HepG2 (cell line): ENCODE measurements around the gene CLDN24. TPM values are rescaled to one million over a fixed set of nuclear protein-coding genes. Genes with fewer than 3 reads are reported as not detected.
A peak's percentile ranks its signal among the peaks of the same experiment; 100 is the strongest.

ENCODE experiments used
- ATAC-seq: fragments of 200-7000 bp; cut with Tn5 transposase; 3 replicates; pipeline ENCODE4 v1.9.1; 2020; ENCODE audit warnings: mild to moderate bottlenecking, moderate library complexity
- BruUV-seq: library from RNA; stranded (reverse); fragments of 400-500 nt; replicated peaks from 2 replicates; lab custom pipeline; 2021; lab: Mats Ljungman, UMichigan
- CTCF ChIA-PET: fragments of 300-600 bp; formaldehyde crosslinking; extraction: SDS; loops from one replicate; lab custom pipeline; 2021; ENCODE audit warnings: low total read pairs, inconsistent platforms, low intra/inter-chr PET ratio; lab: Yijun Ruan, JAX
- POLR2A ChIA-PET: fragments of 350-600 bp; sonication (Branson Sonifier 250); formaldehyde crosslinking; loops from one replicate; lab custom pipeline; 2020; ENCODE audit warnings: antibody characterized with exemption, inconsistent platforms; lab: Yijun Ruan, JAX
- DNase-seq: peaks from one replicate; pipeline ENCODE4 v3.0.0-alpha.2; 2015; ENCODE audit warnings: low spot score
- FAIRE-seq: peaks from 3 replicates; lab custom pipeline; 2011; peaks lifted over from hg19 to GRCh38; lab: Jason Lieb, UNC
- H2AFZ ChIP-seq: one replicate; pipeline ENCODE4 v1.6.1; 2011; ENCODE audit warnings: low read length, inconsistent platforms
- H3K27ac ChIP-seq: fragments of 300-600 bp; 3 replicates; pipeline ENCODE4 v1.8.0; 2011; ENCODE audit warnings: mixed run types, mild to moderate bottlenecking, mixed read lengths, low read length, inconsistent platforms; ENCODE audit not compliant: insufficient read depth; ENCODE audit errors: extremely low read length
- H3K27me3 ChIP-seq, 2 experiments: fragments of 200-600 bp in 1 of 2; 2 replicates in 1 of 2; 3 replicates in 1 of 2; pipeline versions ENCODE4 v1.6.0 to v1.8.0; 2011; ENCODE audit warnings: low read length in 2 of 2, mild to moderate bottlenecking in 2 of 2, moderate library complexity in 2 of 2, inconsistent platforms in 1 of 2; ENCODE audit not compliant: insufficient read depth in 2 of 2, control insufficient read depth in 1 of 2
- H3K36me3 ChIP-seq, 2 experiments: fragments of 200-600 bp in 1 of 2; replicated peaks in 1 of 2; 2 replicates in 1 of 2; 3 replicates in 1 of 2; pipeline versions ENCODE4 v1.5.1 to v1.8.0; 2011; ENCODE audit warnings: low read length in 2 of 2, inconsistent platforms in 1 of 2; ENCODE audit not compliant: insufficient read depth in 2 of 2, control insufficient read depth in 1 of 2
- H3K4me1 ChIP-seq: 2 replicates; pipeline ENCODE4 v1.5.1; 2012; ENCODE audit warnings: low read length, inconsistent platforms; ENCODE audit not compliant: insufficient read depth
- H3K4me2 ChIP-seq: 2 replicates; pipeline ENCODE4 v1.6.0; 2011; ENCODE audit warnings: low read depth, low read length, inconsistent platforms
- H3K4me3 ChIP-seq, 3 experiments: fragments of 200-600 bp in 1 of 3; sonication (generic), shearing (Covaris generic) in 1 of 3; replicated peaks in 1 of 3; 2 replicates each; pipeline ENCODE4 v1.5.1; 2011 to 2016; ENCODE audit warnings: low read length in 3 of 3, inconsistent platforms in 2 of 3, low read depth in 2 of 3, mild to moderate bottlenecking in 2 of 3, control low read depth in 1 of 3, mixed read lengths in 1 of 3; ENCODE audit not compliant: insufficient read depth in 1 of 3
- H3K79me2 ChIP-seq: one replicate; pipeline ENCODE4 v1.6.1; 2011; ENCODE audit warnings: low read length, inconsistent platforms; ENCODE audit not compliant: insufficient read depth
- H3K9ac ChIP-seq: 2 replicates; pipeline ENCODE4 v1.6.0; 2011; ENCODE audit warnings: mild to moderate bottlenecking, low read depth, low read length, inconsistent platforms; ENCODE audit not compliant: insufficient read depth
- H3K9me3 ChIP-seq: 2 replicates; pipeline ENCODE4 v1.5.1; 2012; ENCODE audit warnings: mild to moderate bottlenecking, low read length
- H4K20me1 ChIP-seq: 2 replicates; pipeline ENCODE4 v1.6.0; 2011; ENCODE audit warnings: inconsistent platforms, mild to moderate bottlenecking, low read length, moderate library complexity; ENCODE audit not compliant: insufficient read depth
- BHLHE40 ChIP-seq: IDR thresholded peaks from 2 replicates; pipeline ENCODE4 v1.6.1; 2011; ENCODE audit warnings: low read length, improper control_type of control experiment
- CTCF ChIP-seq: sonication (generic); formaldehyde crosslinking; IDR thresholded peaks from 2 replicates; pipeline ENCODE4 v1.5.0; 2020; ENCODE audit warnings: mild to moderate bottlenecking, missing genetic modification reagents, moderate library complexity
- GTF3A ChIP-seq: sonication (generic); formaldehyde crosslinking; conservative IDR thresholded peaks from 2 replicates; pipeline ENCODE4 v1.4.0; 2020; ENCODE audit warnings: mild to moderate bottlenecking, missing genetic modification reagents
- KLF9 ChIP-seq: IDR thresholded peaks from 2 replicates; pipeline ENCODE4 v1.6.1; 2016; ENCODE audit warnings: low read depth
- RAD21 ChIP-seq: fragments of 450-650 bp; formaldehyde crosslinking; IDR thresholded peaks from 2 replicates; pipeline ENCODE4 v1.5.0; 2020; ENCODE audit warnings: mild to moderate bottlenecking
- SMC3 ChIP-seq: IDR thresholded peaks from 2 replicates; pipeline ENCODE4 v1.6.1; 2011; ENCODE audit warnings: low read length, improper control_type of control experiment
- STAG1 ChIP-seq: sonication (generic); formaldehyde crosslinking; IDR thresholded peaks from 2 replicates; pipeline ENCODE4 v1.4.0; 2020; ENCODE audit warnings: missing genetic modification reagents
- ZSCAN25 ChIP-seq: sonication (generic); formaldehyde crosslinking; IDR thresholded peaks from 2 replicates; pipeline ENCODE4 v1.8.0; 2022; ENCODE audit warnings: mild to moderate bottlenecking, missing genetic modification reagents
- WGBS: methylation state at CpG from one replicate; pipeline ENCODE4 v1.1.6; 2017; ENCODE audit warnings: low lambda C conversion rate; 5-methylcytosine and 5-hydroxymethylcytosine counted together
- in situ Hi-C: cut with HindIII; loops from 2 replicates; pipeline ENCODE4 v1.10.0; 2017; ENCODE audit warnings: low pct_unique_long_range_greater_than_20kb; ENCODE audit not compliant: extremely low pct_ligation_motif_present
- intact Hi-C: fragments of 100-400 bp; cut with micrococcal nuclease; formaldehyde crosslinking; loops from one replicate; pipeline ENCODE4 v1.10.0; 2022; ENCODE audit not compliant: unreplicated experiment
- polyA plus RNA-seq, 8 experiments: library from polyadenylated mRNA; depleted of rRNA in 3 of 8; stranded (reverse) in 7 of 8; unstranded in 1 of 8; fragments of >200 nt; fragmentation: Illumina TruSeq in 4 of 8; extraction: Trizol in 4 of 8; gene quantifications; 2 replicates each; pipeline versions ENCODE4 v1.2.1 to v1.2.3, GENCODE V29; 2011 to 2016; ENCODE audit warnings: low read depth in 4 of 8, missing spikeins in 1 of 8, mixed read lengths in 1 of 8; ENCODE audit not compliant: insufficient read depth in 1 of 8
- total RNA-seq, 5 experiments: library from RNA; depleted of rRNA; stranded (reverse); fragments of >200 nt; fragmentation: Illumina TruSeq; extraction: Trizol; gene quantifications; 2 replicates each; pipeline ENCODE4 v1.2.3, GENCODE V29; 2016; ENCODE audit warnings: low read depth in 1 of 5

The CLDN24 gene
- total and polyA plus RNA-seq, 2 of the 13 experiments (the other 11 are each of a cell fraction or from before 2014, with no cell fraction given): not detected

DNA sequence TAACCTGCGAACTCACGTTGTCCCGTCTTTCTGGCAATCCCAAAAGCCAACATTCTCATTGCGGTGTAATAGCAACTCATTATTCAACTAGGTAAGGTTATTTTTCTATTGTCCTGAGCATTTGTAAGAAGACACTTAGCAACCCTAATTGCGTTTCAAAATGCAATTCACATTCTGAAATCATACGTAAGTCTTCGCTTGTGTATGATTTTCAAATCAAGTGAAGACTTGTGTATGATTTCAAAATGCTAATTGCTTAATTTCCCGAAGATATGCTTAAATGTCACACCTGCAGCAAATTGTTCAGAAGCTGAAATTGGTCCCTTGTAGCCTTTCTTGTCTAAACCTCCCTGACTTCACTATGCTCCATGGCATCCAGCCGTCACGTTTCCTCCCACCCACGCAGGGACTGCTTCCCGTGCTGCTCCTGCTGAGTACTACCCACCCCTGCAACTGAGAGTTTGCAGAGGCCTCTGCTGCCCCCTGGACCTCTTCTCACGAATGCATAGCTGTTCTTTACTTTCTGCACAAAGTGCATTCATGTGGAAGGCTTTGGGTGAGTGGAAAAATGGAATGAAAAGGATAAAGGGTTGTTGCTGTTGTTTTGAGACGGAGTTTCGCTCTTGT lies 40.8 kb upstream of the CLDN24 start:
- Histone ChIP-seq H3K9me3 (no peaks in the 10 kb centered on the region), H3K9ac (no peak overlapping the region), H3K4me2 (no peak overlapping the region), H3K79me2 (no peaks in the 10 kb centered on the region), H4K20me1 (no peaks in the 10 kb centered on the region), H3K27me3 (no peaks in the 10 kb centered on the region), H3K27ac (no peak overlapping the region), H3K4me1 (peaks cover 33% of the 10 kb centered on the region), H3K36me3 (no peaks in the 10 kb centered on the region), H3K4me3 (no peak overlapping the region), H2AFZ (no peak overlapping the region)
- in situ Hi-C loops (no loop called here), intact Hi-C loops (loop anchor here (5.0 kb wide), 1 partner anchor 34 kb away; no protein-coding TSS in a partner anchor)
- ChIA-PET CTCF (no interaction called here), POLR2A (no interaction called here)
- no TSS peak for BruUV-seq
- DNase-seq (peak; percentile 14), ATAC-seq (peak; percentile 49), FAIRE-seq (no peak)
- WGBS: 44% methylated on average over 15 of the region's 15 CpGs
- no peak for TF ChIP-seq KLF9 (CRISPR knock-in tag)
- peak; percentile 71 for TF ChIP-seq STAG1 (CRISPR knock-in tag)
- peak; percentile 61 for TF ChIP-seq BHLHE40
- TF ChIP-seq GTF3A (CRISPR knock-in tag): no peak
- peak; percentile 16; the same call in 1 of the 2 replicates for TF ChIP-seq SMC3
- TF ChIP-seq ZSCAN25 (CRISPR knock-in tag): peak; percentile 98
- TF ChIP-seq RAD21 (CRISPR knock-in tag): peak; percentile 25; the same call in 1 of the 2 replicates
- peak; percentile 59 for TF ChIP-seq CTCF (CRISPR knock-in tag)
